Measurements from ENCODE around the gene NFU1.

Gene NFU1
- long read RNA-seq, donor 1, transcript NFU1-203 (8 exons, 1,467 nt) = major isoform, 54 of 54 reads
- long read RNA-seq, donor 1, partial matches to known transcripts = 0 of 54 reads
- long read RNA-seq, donor 1, other reads (novel, unspliced or antisense) = 0 of 54 reads
- long read RNA-seq, donor 2, transcript NFU1-203 (8 exons, 1,467 nt) = major isoform, 16 of 17 reads
- long read RNA-seq, donor 2, partial matches to known transcripts = 0 of 17 reads
- long read RNA-seq, donor 2, other reads (novel, unspliced or antisense) = 0 of 17 reads
- long read RNA-seq, donor 3, transcript NFU1-203 (8 exons, 1,467 nt) = major isoform, 9 of 9 reads
- long read RNA-seq, donor 3, partial matches to known transcripts = 0 of 9 reads
- long read RNA-seq, donor 3, other reads (novel, unspliced or antisense) = 0 of 9 reads
- long read RNA-seq, donor 4, transcript NFU1-203 (8 exons, 1,467 nt) = major isoform, 20 of 26 reads
- long read RNA-seq, donor 4, partial matches to known transcripts = 5 of 26 reads
- long read RNA-seq, donor 4, other reads (novel, unspliced or antisense) = 0 of 26 reads
- long read RNA-seq, donor 5, transcript NFU1-203 (8 exons, 1,467 nt) = major isoform, 27 of 34 reads
- long read RNA-seq, donor 5, partial matches to known transcripts = 0 of 34 reads
- long read RNA-seq, donor 5, other reads (novel, unspliced or antisense) = 6 of 34 reads
- long read RNA-seq, donor 6, transcript NFU1-203 (8 exons, 1,467 nt) = major isoform, 19 of 25 reads
- long read RNA-seq, donor 6, partial matches to known transcripts = 5 of 25 reads
- long read RNA-seq, donor 6, other reads (novel, unspliced or antisense) = 0 of 25 reads
- long read RNA-seq, donor 7, transcript NFU1-203 (8 exons, 1,467 nt) = major isoform, 46 of 52 reads
- long read RNA-seq, donor 7, partial matches to known transcripts = 5 of 52 reads
- long read RNA-seq, donor 7, other reads (novel, unspliced or antisense) = 0 of 52 reads
- long read RNA-seq, donor 8, transcript NFU1-203 (8 exons, 1,467 nt) = major isoform, 16 of 28 reads
- long read RNA-seq, donor 8, partial matches to known transcripts = 11 of 28 reads
- long read RNA-seq, donor 8, other reads (novel, unspliced or antisense) = 0 of 28 reads

DNA sequence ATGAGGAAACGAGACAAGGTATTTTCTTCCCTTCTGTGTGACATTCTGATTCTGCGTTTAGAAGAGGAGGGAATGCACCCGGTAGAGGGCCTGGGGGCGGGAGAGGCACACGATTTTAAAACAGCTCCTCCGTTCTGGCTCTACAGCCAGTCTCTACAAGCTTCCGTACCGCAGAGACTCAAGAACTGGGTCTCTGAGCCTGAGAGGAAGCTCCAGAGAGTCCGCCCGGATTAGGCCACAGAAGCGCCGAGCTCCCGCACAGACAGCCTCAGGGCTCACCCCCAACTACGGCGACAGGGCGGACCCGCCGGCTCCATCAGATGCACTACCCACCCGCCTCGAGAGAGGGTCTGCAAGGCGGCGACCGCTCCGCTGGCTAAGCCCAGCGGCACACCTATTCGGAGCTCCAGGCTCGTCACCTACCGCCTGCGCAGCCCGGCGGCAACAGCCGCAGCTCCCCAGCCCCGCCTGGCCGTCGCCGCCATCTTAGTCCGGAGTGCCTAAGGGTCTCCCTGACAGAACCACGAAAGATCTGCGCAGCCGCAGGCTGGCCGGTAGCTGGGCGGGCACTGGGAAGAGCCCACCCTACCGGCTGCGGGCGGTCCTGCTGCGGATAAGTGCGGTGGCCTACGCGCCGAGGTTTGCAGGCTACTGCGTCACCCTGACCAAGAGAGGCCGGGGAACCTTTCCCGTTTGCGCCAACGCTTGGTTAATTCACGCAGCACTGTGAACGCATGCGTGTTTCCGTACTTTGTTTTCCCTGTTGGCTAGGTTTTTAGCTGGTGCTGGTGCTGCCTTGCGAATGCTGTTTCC lies at the start of gene NFU1:
Gene NFU1 (minus strand): TSS at position 498 of the 813 bp plus-strand sequence. CDS start 13 bp downstream, at position 485.
- DNase-seq = peak; percentile 97

DNA sequence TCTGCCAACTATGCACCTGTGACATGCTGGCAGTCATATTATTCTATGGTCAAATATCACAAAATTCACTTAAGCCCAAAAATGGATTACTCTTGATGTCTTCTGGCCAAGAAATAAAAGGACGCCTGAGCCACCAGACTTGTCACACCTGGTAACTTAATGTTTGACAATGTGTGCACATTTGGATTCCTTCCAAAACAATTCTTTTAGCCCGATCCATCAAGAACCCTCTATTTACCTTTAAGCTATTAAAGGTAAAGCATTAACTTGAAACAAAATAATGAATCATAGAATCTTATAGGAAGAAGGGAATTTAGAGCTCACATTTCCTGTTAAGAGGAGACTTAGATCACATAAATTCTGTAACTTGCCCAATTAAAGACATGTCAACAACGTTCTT lies 46.5 kb upstream of the NFU1 start:
- DNase-seq = no peak

DNA sequence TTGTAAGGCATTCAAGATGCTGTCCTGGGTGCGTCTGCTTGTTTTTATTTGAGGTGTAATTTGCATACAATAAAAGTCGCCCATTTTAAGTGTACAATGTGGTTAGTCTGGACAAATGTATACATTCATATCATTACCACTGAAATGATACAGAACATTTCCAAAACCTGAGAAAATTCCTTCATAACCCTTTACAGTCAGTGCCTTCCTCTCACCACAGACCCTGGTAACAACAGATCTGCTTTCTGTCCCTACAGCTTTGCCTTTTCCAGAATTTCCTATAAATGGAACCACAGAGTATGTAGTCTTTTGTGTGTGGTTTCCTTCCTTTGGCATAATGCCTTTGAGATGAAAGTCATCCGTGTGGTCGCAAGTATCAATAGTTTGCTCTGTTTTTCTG lies 45.8 kb upstream of the NFU1 start:
- no peak for DNase-seq

DNA sequence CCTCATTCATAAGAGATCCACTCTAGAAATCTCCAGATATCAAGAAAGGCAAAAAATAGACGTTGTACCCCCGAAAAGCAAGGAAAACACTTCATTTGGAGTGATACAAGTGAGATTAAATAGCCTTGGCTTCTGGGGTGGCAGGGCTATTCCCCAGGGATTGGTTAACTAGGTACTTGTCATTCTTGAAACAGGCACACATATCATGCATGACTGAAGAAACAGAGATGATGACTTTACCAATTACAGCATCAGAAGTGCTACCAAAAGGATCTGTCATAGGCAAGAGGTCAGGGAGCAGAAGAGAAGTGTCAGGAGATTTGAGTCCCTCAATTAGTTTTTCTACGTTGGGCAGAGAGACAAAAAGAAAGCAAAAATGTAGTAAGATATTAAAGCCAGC lies 45.2 kb upstream of the NFU1 start:
- no peak for DNase-seq

DNA sequence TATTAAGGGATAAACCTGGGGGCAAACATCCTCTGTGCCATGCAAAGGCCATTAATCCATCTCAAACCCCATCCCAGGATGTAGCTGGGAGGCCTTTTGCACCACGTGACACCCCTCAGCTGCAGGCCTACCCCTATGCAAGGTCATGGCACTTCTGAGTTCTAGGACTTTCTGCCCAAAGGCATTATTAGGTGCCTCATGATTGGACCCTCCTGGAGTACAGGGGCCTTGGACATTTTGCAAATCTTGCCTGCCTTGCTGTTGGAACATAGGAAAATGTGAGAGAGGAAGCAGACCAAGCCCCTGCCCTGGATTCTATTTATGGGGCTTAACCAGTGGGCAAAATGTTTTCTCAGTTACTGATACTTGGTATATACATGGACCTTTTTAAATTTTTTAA lies 44.2 kb upstream of the NFU1 start:
- DNase-seq = no peak

DNA sequence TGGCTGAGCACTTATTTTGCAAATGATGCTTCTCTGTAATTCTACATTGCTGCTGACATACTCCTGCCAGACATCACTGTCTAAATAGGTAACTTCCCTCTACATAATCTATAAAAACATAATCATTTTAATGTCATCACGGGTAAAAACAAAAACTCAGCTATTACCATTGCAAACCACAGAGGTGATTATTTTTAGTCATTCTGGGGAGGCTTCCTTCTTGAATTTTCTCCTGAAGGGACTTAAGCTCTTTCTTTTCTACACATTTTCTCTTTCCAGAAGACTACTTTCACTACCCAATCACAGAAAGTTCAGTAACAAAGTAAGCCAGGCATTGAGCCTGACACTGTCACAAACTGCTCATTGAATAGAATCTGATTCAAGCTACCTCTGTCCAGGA lies 40.4 kb upstream of the NFU1 start:
- no peak for DNase-seq

DNA sequence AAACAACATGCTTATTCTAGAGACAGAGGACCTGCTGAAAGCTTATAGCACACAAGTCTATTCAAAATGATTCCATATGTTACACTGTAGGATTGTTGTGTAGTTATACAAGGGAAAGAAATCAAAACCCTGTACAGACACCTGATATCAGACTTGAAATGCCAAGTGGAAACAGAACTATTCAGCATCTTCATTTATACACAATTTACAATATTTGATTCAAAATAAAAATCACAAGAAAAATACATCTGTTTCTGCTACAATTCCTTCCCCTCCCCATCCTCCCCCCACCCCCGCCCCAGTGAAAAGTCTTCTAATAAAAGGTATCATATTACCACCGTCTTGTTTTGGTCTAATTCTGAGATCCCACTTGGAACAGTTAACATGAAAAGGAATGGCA lies 37.5 kb upstream of the NFU1 start:
- DNase-seq = no peak

DNA sequence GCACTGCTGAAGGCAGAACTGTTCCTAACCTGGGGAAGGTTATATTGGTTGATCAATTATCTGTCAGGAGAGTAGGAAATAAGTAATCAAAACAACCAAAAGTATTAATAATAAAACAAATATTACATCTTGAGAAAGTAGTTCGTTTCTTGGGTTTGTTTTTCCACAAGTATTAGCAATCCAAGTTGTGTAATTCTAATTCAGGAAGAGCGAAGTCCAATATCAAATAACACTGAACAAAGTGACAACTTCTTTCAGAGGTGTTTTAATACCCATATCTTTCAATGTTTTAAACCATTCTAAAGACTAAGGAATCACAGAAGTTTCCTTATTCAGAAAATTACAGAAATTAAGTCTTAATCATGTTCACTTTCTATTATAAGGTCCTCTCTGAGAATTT lies 34.6 kb upstream of the NFU1 start:
- no peak for DNase-seq

DNA sequence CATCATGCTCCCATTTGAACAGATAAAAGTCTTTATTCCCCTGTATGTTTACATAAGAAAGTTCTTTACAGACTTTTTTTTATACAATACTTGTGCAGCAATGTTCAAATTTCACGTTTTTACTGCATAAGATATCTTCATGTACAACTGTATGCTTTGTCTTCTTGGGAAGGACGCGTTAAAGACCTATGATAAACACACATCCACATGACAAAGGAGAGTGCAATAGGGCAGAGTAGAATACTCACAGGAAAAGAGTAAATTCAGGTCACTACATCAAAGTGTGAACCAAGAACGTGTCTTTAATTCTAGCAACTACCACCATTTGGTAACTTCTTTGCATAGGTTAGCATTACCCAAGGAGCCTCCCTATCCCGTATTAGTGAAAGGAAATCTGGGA lies 33.7 kb upstream of the NFU1 start:
- DNase-seq = no peak

DNA sequence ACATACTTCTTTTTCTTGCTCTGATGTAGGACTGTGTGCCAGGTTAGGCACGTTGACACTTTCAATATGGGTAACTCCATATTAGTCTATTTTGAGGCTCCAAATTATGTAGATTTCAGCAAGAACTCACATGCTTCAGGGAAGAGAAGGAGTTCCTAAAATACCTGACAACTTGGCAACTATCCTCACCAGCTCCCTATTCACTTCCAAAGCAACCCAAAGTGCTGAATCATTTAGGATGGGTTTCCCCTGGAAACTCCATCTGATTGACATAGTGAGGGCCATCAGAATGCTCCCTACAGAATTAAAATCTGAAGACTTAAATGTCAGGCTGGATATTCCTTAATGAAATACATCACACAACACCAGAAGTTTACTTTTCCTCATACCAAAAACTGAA lies 32.5 kb upstream of the NFU1 start:
- no peak for DNase-seq

DNA sequence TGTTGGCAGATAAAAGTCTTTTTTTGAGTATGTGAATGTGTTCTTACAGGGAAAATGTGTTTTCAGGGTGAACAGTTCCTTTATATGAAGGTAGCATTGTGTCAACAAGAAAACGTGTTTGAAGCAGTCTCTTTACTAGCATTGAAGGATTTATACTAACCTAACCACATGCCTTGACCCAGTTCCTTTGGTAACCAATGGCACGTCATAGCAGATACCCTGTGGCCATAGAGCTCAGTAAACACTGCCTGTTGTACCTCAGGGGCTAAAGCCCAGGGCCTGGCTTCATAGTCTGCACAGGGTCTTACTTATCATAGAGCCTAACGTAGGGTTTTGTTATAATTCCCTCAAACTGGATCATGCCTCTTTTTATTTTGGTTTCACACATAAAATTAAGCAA lies 32.1 kb upstream of the NFU1 start:
- DNase-seq = no peak

DNA sequence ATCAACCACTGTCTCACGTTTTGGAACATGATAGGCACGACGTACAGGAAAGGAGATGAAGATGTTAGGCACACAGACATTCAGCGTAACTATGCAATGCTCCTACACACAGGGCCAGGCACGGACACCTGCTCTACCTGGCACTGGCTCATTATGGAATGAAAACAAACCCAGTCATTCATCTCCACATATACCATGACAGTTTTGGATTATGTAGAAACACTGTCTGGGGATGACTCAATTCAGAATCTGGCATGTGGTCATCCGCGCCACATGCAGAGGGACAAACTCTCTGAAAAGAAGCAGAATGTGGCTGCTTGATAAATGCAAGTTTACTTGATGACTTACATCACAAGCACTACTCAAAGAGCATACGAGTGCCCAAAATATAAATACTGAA lies 29.5 kb upstream of the NFU1 start:
- no peak for DNase-seq

DNA sequence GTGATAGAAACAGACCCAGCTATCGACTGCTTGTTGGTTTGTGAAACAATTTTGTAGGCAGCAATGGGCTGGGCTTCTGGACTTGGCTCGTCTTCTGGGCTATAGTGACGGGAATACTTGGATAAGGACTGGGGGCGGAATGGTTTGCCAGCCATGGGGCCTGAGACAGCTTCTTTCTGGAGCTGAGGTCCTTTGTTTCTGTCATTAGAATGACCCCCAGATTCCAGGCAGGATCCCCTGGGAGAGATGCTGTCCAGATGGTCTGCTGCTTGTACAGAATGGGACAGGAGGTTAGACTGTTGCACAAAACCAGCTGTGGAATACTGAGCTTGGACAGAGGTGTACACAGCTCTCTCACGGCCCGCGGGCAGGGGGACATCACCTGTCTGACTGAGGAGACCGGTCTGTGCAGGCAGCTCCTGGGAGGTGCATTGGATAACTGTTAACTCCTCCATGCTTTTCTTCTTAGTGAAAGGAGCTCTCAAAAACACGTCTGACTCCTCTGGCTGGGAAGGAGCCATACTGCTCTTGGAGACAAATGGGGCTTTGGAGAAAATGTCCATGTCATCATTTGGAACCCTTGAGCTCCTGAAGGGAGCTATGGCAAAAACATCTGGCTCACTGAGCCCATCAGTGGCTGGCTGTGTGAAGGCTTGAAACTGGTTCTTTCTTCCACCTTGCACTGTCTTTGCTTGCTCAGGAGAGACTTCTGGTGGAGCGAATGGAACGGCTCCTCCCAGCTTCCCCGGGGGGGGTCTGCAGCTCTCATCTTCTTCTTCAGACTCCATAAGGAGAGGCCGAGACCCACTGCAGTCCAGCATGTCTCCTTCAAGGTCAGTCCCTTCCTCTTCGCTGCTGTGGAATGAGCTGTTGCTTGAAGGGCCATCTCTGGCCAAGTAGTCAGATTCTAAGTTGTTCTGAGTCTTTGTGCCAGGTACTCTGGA lies 28.6 kb upstream of the NFU1 start:
- no peak for DNase-seq

DNA sequence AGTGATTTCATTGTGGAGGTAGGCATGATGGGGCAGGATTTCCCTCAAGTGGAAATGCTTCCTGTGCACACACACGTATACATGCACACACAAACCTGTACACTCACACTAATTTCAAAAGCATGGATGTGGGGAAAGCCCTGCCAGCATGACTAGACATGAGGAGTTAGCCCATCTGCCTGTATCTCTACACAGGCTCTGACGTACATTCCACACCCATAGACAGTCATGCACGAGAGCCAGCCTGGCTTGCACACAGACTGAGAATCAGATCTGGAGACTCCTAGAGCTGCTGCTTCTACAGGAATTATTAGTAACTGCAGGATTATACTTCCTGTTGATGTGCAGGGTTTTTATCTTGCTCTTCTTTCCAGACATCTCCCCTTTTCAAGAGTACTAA lies 27.3 kb upstream of the NFU1 start:
- no peak for DNase-seq

DNA sequence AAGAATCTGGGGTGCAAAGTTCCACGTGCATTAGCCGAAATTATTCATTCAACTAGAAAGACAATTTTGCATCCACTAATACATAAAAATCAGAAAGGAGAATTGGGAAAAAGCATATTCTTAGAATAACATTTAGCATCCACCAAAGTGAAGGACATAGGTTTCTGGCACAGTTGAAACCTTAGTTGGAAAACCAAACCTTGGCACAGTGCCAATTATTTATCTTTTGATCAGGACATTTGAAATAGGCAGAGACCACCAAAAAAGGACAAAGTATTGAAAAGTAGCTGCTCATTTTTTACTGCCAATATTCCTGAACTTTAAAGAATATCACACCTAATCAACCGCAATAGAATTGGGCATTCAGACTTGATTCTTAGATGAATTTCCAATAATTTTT lies 25.5 kb upstream of the NFU1 start:
- DNase-seq = no peak

DNA sequence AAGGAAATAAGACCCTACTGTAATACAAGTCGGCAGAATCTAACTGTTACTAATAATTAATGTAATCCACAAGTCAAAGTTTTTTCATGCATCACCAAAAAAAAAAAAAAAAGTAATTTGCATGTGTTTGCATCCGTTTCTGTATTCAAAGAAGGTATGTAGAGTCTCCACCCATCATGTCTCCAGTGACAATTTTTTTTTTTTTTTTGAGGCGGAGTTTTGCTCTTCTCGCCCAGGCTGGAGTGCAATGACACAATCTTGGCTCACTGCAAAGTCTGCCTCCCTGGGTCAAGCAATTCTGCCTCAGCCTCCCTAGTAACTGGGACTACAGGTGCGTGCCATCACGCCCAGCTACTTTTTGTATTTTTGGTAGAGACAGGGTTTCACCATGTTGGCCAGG lies 24.2 kb upstream of the NFU1 start:
- no peak for DNase-seq

DNA sequence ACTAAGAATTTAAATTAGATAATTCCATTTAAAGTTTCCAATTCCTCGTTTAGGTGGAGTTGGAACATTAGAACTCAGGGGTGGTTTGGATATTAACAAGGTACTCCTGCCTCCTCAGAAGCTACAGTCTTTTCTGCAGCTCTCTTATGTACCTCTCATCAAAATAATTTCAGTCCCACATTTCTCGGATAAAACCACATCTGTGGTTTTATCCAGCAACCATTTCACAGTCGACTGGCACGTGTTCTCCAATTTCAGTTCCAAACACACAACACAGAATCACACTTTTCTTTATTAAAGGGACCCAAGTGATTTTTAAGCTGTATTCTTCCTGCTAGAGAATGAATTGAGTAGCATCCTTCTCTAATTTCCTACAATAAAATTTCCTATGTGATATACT lies 22.7 kb upstream of the NFU1 start:
- DNase-seq = no peak

DNA sequence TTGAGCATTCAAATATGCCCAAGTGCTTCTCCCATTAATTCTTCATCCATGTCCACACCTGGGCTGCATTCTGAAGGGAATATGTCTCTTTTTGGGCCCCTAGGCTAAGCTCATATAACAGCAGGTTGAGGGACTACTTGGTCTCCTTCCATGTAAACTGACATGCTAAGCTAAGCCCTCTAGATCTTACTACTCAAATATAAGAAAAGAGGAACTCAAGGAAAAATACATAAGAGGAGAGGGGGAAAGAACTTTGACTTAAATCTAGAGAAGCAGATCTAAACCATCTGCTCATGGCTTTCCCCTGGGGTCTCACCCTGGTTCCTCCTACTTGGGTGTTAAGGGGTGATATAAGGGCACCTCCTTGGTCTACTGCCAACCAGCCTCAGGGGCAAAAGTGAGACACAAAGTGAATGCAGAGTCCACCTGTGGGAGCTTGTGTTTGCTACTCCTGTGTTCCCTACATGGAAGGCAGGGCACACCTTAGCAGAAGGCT lies 19.8 kb upstream of the NFU1 start:
- no peak for DNase-seq

DNA sequence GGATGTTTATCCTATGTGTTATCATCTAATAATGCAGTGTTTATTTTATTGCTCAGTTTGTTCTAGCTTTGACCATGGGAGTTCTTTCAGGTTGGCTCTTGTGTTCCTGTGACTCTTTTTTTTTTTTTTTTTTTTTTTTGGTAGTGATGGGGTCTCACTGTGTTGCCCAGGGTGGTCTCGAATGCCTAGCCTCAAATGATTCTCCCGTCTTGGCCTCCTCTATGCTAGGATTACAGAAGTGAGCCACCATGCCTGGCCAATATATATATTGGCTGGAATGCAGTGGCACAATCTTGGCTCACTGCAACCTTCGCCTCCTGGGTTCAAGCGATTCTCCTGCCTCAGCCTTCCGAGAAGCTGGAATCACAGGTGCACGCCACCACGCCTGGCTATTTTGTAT lies 18.9 kb upstream of the NFU1 start:
- DNase-seq = no peak

DNA sequence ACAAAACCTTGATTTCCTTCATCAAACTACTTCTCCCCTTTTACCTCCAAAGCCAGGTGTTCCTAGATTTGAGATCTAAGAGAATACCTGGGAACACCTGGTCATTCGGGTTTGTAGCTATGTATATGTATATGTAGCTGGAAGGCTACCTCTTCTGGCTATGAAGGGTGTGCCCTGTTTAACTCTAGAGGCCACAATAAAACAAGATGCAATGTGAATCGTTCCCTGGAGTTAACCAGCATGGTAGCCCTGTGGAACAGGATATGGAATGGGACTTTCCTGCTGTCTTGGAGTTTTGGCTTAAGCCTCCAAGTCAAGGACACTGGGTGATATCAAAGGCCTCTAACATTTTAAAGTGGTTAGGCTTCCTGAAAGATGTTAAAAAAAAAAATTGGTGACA lies 17.7 kb upstream of the NFU1 start:
- DNase-seq = no peak
